GM19455 (cell line): ENCODE results near the gene ULK1.

Experiments
- ATAC-seq: cut with Tn5 transposase; IDR thresholded peaks from one replicate; pipeline ENCODE4 v1.9.1; 2021; ENCODE audit not compliant: unreplicated experiment

Gene ULK1

DNA sequence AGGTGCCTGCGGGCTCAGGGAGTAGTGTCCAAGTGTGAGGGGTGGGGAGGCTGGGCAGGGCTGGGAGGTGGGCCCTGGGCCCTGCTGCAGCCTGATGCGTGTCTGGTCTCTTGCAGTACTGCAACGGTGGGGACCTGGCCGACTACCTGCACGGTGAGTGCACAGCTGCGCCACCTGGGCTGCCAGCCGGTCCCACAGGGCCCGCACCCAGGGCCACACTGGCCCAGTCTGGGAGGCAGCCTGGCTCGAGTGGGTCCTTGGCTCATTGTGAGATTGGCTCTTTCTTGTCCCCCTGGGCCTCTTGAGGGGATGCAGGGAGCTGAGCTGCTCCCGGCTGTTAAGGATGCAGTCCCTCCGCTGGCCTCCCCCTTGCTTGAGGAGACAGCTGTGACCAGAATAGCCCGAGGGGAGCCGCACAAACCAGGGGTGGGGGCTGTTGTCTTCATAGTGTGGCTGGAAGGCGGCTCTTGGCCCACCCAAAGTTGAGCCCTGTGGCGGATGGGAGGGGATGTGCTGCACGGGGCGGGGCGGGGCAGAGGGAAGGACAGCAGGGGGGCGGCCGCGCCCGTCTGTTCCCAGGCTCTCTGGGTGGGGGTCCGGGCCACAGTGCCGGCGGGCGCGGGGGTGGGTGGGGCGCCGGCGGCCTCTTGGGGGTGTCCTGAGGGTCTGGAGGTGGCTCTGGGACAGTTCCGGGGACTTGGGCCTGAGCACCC is 13.1 kb downstream of the ULK1 start:
- ATAC-seq: no peak

DNA sequence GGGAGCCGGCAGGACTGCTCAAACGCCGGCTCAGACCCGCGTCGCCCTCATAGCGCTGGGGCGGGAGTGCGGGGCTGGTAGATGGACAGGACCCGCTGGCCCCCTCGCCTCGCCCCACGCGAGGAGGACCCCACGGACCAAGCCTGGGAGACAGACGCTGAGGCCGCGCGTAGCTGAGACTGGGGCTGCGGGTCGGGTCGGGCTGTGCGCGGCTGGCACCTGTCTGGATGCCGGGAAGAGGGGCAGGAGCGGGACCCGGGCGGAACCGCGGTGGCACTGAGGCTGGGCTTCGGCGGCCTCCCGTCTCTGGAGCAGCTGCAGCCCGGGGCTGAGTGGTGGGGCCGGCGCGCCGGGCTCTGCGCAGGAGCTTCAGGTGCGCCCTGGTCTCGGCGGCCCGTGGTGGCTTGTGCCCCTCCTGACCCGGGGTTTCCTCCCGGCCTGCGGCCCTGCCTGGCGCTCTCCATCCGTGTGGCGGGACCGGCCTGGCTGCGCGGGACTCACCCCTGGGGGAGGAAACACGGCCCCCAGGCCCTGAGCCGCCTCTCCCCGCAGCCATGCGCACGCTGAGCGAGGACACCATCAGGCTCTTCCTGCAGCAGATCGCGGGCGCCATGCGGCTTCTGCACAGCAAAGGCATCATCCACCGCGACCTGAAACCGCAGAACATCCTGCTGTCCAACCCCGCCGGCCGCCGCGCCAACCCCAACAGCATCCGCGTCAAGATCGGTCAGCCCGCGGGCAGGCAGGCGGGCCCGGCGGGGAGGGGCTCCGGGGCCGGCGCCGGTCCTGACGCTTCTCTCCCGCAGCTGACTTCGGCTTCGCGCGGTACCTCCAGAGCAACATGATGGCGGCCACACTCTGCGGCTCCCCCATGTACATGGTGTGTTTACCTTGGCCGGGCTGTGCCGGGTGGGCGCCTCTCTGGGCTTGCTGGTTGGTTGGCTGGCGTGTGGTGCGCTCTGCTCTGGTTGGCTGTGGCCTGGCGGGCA is 14.0 kb downstream of the ULK1 start:
- no peak for ATAC-seq

DNA sequence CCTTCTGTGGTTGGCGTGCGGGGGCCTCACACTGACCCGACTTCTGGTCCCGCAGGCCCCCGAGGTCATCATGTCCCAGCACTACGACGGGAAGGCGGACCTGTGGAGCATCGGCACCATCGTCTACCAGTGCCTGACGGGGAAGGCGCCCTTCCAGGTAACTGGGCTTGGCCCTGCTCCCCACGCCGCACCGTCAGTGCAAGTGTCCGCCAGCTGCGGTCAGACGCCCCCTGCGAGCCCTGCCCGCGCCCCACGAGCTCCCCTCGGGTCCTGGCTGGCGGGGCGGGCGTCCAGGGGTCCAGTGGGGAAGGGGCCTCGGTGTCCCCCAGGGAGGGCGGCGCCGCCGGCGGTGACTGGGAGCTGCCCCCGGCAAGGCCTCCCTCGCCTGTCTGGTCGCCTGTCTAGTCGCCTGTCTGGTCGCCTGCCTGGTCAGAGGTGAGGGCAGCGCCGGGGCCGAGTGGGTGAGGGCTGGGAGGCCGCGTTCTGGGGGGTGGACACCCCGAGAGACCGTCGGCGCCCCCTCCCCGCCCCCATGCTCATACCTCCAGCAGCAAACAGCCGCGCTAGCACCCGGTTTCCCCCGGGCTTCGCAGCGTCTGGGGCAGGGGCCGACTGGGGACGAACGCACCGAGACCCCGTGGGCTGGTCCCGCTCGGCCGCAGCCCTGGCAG is 14.8 kb downstream of the ULK1 start:
- ATAC-seq: no peak

DNA sequence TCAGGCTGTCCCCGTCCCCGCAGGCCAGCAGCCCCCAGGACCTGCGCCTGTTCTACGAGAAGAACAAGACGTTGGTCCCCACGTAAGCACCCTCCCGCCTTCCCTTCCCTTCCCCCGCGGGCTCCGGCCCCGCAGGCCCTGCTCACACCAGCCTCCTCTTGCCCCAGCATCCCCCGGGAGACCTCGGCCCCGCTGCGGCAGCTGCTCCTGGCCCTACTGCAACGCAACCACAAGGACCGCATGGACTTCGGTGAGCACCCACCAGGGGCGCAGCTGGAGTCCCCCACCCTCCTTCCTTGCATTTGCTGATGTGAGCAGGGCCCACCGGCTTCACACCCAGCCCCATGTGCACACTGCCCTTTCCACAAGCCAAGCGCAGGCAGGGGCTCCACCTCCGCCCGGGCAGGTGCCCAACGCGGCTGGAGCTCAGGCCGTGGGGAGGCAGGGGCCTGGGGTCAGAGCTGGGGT is 15.4 kb downstream of the ULK1 start:
- no peak for ATAC-seq

DNA sequence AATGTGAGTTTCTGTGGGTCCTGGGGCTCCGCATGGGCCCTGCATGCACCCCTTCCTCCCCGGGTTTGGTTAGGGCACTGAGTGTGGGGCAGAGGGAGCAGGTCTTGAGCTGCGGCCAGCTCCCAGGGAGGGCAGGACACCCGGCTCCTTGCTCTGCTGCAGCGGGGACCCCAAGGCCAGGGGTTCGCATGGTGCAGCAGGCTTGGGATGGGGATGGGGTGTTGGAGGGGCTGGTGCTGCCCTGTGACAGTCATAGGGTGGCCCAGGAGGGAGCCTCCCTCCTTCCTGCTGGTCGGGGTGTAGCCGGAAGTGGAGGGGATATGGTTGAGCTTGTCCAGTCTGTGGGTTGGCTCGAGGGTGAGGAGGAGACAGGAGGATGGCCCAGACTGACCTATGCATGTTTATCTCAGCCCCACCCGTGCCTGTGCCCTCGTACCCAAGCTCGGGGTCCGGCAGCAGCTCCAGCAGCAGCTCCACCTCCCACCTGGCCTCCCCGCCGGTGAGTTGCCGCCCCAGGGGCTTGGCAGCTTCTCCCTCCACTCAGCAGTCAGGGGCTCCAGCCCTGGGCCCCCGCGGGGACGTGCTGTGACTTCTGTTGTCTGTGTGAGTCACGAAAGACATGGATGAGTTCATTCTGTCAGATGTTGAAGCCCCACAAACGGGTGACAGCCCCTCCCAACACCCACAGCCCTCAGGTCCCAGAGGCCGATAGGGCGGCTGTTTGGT is 16.0 kb downstream of the ULK1 start:
- no peak for ATAC-seq

DNA sequence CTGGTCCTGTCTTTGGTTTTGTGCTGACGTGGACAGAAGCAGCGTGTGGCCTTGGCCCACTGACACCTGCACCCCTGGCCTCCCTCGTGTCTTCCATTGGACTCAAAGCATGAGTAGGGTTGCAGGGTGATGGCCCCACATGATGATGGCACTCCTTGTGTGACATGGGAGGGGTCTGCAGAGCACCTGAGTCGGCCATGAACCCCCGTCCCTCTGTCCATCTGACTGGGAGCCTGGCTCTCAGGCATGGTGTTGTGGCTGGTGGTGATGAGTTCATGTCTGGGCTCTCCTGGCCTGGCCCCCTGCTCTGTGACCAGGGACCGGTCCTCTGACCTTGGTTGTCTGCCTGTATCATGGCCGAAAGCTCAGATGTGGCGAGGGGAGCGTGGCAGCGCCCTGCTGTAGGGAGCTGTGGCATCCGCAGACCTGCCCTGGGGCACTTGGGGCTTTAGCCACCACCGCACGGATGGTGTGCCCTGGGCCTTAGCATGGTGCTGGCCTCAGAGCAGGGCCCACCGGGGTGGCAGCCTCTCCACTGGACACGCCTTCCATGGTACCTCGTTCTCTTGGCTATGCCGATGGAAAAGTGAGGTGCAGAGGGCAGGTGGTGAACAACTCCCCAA is 16.7 kb downstream of the ULK1 start:
- ATAC-seq: no peak

DNA sequence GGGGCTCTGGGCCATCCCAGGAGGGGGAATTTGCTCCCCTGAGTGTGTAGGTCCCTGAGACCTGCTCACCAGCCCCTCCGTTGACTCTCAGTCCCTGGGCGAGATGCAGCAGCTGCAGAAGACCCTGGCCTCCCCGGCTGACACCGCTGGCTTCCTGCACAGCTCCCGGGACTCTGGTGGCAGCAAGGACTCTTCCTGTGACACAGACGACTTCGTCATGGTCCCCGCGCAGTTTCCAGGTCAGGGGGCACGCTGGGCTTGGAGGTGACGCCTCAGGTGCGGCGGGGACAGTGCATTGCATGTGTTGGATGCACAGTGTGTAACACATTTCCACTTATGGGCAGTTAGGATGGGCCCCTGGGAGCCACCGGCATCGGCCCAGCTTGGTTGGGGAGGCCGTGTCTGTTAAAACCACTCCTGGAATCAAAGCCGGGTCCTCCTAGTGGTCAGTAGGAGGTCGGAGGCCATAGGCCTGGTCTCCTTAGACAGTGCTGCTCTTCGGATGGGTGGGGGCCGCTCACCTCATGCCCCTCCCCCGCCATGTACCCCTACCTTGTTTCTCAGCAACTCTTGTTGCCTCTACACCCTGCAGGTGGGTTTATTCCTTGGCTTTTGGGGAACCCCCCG is 17.5 kb downstream of the ULK1 start:
- ATAC-seq: no peak

DNA sequence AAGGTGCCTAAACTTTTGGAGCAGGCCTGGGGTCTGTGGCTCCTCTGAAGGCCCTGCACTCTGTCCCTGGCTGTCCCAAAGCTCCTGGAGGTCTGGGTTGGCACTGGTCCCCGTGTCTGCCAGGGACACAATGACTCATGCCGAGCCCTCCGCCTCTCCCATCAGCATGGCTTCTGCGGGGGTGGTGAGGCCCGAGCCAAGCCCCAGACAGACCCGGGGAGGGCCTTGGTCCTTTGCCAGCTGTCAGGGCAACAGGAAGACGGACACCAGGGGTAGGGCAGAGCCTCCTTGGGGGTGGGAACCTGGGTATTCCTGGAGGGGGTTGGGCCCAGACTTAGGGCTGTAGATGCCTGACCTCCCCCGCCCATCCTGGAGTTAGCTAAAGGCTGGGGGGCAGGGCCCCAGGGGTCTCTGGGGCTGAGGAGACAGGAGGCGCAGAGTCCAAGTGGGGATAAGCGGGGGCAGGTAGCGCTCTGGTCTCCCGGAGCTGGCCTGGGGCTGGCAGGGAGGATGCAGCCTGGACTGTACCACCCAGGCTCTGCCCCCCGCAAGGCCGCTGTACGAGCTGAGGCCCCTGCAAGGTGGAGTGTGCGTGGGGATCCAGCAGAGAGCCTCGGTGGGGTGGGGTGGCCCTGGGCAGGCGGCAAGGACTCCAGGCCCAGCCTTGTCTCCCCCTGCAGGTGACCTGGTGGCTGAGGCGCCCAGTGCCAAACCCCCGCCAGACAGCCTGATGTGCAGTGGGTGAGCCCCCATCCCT is 18.3 kb downstream of the ULK1 start:
- ATAC-seq: no peak

DNA sequence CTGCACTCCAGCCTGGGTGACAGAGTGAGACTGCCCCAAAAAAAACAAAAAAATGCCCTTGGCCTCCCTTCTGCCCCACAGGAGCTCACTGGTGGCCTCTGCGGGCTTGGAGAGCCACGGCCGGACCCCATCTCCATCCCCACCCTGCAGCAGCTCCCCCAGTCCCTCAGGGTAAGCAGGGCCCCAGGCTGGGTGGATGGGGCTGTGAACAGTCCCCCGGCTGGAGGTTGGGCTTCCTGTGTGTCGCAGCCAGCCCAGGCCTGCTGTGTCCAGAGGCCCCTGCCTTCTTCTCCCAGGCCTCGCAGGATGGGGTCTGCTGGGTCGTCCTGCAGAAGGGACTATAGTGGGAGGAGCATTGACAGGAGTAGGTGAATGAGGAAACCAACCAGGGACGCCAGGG is 19.2 kb downstream of the ULK1 start:
- ATAC-seq: no peak

DNA sequence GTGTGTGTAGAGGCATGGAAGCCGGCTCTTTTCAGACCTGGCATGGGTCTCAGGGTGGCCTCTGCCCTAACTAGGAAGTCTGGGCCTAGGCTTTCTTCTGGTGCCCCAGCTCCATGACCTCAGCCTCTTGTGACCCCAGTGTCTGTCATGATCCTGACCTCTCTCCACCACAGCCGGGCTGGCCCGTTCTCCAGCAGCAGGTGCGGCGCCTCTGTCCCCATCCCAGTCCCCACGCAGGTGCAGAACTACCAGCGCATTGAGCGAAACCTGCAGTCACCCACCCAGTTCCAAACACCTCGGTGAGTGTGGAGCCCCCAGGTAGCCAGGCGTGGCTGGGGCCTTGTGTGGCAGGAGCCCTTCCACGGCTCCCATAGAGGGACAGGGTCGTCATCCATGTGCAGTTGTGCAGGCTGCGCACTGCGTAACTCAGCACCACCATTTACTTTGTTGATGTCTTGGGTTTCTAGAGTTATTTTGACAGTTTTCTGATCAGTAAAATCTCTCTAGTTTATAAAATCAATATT is 19.8 kb downstream of the ULK1 start:
- ATAC-seq: no peak

DNA sequence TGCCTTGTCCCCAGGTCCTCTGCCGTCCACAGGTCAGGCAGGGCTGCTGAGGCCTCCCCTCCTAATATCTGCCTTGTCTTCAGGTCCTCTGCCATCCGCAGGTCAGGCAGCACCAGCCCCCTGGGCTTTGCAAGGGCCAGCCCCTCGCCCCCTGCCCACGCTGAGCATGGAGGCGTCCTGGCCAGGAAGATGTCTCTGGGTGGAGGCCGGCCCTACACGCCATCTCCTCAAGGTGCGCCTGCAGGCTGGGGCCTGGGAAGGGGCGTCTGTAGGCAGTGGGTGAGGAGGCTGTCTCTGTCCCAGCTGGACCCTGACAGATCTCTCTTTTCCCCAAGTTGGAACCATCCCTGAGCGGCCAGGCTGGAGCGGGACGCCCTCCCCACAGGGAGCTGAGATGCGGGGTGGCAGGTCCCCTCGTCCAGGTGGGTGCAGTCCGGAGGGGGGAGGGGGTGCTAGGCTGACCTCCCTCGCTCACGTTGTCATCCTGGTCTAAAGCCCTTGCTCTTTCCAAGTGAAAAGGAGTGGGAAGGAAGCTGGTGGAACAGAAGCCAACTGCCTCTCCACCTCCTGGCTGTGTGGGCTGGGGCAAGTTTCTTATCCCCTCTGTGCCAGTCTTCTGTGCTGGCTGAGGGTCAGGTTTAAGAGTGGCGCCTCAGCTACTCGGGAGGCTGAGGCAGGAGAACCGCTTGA is 20.7 kb downstream of the ULK1 start:
- ATAC-seq: no peak

DNA sequence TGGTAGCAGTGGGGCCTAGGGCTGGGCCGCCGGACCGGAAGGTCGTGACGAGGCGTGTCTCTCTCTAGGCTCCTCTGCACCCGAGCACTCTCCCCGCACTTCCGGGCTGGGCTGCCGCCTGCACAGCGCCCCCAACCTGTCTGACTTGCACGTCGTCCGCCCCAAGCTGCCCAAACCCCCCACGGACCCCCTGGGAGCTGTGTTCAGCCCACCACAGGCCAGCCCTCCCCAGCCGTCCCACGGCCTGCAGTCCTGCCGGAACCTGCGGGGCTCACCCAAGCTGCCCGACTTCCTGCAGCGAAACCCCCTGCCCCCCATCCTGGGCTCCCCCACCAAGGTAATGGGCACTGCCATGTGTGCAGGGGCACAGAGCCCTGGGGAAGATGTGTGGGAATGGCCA is 21.4 kb downstream of the ULK1 start:
- ATAC-seq: no peak

DNA sequence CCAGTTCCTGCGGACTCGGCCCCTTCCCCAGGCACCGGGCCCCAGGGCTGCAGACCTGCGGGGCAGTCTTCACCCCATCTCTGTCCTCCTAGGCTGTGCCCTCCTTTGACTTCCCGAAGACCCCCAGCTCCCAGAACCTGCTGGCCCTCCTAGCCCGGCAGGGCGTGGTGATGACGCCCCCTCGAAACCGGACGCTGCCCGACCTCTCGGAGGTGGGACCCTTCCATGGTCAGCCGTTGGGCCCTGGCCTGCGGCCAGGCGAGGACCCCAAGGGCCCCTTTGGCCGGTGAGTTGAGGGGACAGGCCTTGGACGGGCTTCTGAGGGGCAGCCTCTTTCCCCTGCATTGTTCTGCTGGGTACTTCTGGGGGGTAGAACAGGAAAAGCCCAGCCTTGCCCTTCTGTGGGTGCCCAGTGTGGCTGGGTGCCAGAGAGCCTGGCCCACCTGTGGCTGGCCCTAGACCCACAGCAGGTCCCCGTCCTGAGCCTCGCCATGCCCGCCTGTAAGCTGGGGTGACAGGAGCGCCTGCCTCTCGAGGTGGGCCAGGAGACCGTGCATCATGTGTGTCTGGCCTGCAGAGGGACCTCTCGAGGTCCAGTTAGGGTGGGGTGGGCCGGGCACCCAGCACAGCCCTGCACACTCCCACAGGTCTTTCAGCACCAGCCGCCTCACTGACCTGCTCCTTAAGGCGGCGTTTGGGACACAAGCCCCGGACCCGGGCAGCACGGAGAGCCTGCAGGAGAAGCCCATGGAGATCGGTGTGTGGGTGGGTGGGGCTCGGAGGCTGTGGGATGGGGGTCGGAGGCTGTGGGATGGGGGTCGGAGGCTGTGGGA is 22.1 kb downstream of the ULK1 start:
- ATAC-seq: no peak

DNA sequence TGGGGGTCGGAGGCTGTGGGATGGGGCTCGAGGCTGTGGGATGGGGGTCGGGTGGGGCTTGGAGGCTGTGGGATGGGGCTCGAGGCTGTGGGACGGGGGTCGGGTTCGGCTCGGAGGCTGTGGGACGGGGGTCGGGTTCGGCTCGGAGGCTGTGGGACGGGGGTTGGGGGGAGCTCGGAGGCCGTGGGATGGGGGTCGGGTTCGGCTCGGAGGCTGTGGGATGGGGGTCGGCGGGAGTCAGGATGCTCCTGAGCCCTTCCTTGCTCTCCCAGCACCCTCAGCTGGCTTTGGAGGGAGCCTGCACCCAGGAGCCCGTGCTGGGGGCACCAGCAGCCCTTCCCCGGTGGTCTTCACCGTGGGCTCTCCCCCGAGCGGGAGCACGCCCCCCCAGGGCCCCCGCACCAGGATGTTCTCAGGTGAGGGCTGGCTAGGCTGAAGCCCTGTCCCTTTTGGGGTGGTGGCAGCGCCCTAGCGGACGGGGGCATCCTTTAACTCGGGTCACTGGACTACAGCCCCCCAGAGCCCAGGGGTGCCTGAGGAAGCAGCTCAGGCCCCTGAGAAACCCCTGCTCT is 22.8 kb downstream of the ULK1 start:
- no peak for ATAC-seq

DNA sequence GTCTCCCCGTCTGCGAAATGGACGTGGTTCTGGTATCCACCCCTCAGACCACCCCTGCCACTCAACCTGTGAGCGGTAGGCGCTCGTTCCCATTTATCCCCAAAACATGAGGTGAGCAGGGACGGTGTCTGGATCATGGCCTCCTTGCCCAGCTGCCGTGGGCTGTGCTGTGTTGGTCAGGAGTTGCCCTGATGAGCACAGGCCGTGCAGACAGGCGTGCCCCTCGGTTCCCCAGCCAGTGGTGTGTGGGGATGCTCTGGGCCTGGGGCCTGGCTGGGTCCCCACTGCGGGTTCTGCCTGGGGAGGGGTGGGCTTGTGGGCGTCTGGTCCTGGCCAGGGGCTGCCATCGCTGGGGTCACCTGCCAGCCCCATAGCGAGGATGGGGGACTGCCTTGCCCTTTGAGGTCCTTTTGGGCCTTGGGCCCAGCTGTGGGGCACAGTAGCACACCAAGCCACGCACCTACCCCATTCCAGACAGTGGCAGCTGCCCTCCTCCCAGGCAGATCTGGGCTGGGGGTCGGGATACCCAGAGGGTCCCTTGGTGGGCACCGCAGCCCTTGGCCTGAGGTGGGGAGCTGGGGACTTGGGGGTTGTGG is 23.4 kb downstream of the ULK1 start:
- ATAC-seq: no peak

DNA sequence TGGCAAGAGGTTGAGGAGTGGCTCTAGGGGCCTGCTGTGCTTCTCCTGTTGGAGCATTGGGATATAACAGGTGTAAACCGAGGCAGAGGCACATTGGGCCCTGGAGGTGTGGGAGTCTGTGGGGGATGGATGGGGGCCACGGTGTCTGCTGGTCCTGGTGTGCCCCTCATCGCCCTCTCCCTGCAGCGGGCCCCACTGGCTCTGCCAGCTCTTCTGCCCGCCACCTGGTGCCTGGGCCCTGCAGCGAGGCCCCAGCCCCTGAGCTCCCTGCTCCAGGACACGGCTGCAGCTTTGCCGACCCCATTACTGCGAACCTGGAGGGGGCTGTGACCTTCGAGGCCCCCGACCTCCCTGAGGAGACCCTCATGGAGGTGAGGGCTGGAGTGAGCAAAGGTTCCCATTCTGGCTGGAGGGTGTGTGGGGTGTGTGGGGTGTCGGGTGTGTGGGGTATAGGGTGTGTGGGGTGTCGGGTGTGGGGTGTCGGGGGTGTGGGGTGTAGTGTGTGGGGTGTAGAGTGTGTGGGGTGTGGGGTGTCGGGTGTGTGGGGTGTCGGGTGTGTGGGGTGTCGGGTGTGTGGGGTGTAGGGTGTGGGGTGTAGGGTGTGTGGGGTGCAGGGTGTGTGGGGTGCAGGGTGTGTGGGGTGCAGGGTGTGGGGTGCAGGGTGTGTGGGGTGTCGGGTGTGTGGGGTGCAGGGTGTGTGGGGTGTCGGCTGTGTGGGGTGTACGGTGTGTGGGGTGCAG is 24.1 kb downstream of the ULK1 start:
- no peak for ATAC-seq
